SKM-1 treated with dmso at 0.1 percent for 144 hours (cell line): ENCODE measurements around the gene TRIAP1.

Experiments used
- DNase-seq: peaks from one replicate; lab custom pipeline; 2025; ENCODE audit not compliant: unreplicated experiment; lab: John Stamatoyannopoulos, UW

TRIAP1 gene

GRCh38 chr12:120432772-120433525 lies 13.2 kb downstream of the TRIAP1 start:
- DNase-seq: no peak

- DNase-seq: no peak
These were observed 16.8 kb downstream of the TRIAP1 start for GRCh38 chr12:120429368-120429767.

- no peak for DNase-seq
These were observed 17.5 kb downstream of the TRIAP1 start for GRCh38 chr12:120428597-120429229.

- no peak for DNase-seq
These were observed 20.4 kb downstream of the TRIAP1 start for GRCh38 chr12:120425797-120426196.

GRCh38 chr12:120422892-120423456 lies 23.2 kb downstream of the TRIAP1 start:
- DNase-seq: no peak

GRCh38 chr12:120421701-120422100 lies 24.5 kb downstream of the TRIAP1 start:
- DNase-seq: no peak

GRCh38 chr12:120417917-120418580 lies 28.1 kb downstream of the TRIAP1 start:
- DNase-seq: no peak

- DNase-seq: no peak
These were observed 29.5 kb downstream of the TRIAP1 start for GRCh38 chr12:120416490-120417216.

- no peak for DNase-seq
These were observed 32.1 kb downstream of the TRIAP1 start for GRCh38 chr12:120413901-120414695.

- no peak for DNase-seq
These were observed 33.8 kb downstream of the TRIAP1 start for GRCh38 chr12:120412421-120412820.

GRCh38 chr12:120408771-120409170 lies 37.4 kb downstream of the TRIAP1 start:
- DNase-seq: no peak

- DNase-seq: no peak
These were observed 39.6 kb downstream of the TRIAP1 start for GRCh38 chr12:120406553-120406952.

GRCh38 chr12:120406069-120406468 lies 40.1 kb downstream of the TRIAP1 start:
- no peak for DNase-seq

- DNase-seq: no peak
These were observed 41.9 kb downstream of the TRIAP1 start for GRCh38 chr12:120404271-120404670.

- no peak for DNase-seq
These were observed 42.3 kb downstream of the TRIAP1 start for GRCh38 chr12:120403869-120404268.

GRCh38 chr12:120402217-120402616 lies 44.0 kb downstream of the TRIAP1 start:
- no peak for DNase-seq

GRCh38 chr12:120399531-120399930 lies 46.7 kb downstream of the TRIAP1 start:
- DNase-seq: no peak

GRCh38 chr12:120397824-120398540 lies 48.2 kb downstream of the TRIAP1 start:
- DNase-seq: no peak

- DNase-seq: no peak
These were observed 51.5 kb downstream of the TRIAP1 start for GRCh38 chr12:120394483-120395367.
